CD4-positive, CD25-positive, alpha-beta regulatory T cell (primary cell): ENCODE results near the gene AURKAIP1. TPM values are rescaled to one million over a fixed set of nuclear protein-coding genes. Genes with fewer than 3 reads are reported as not detected.
"Not testable (repeated sequence)": the region's sequence is repeated elsewhere in the genome, so short reads cannot be mapped to it uniquely, and the experiment has no call there.

Experiments used
- ATAC-seq, 2 donors: fragments of 150-1000 bp; cut with Tn5 transposase; one replicate each; pipeline ENCODE4 v1.10.0; 2021; ENCODE audit warnings: low read depth in 2 of 2, moderate number of reproducible peaks in 2 of 2, moderate library complexity in 1 of 2
- DNase-seq, 3 donors: peaks; one replicate each; pipeline versions ENCODE4 v3.0.0 to v3.0.0-alpha.2; 2012 to 2022; ENCODE audit warnings: mixed read lengths in 1 of 3
- H3K27ac ChIP-seq: one replicate; pipeline ENCODE4 v1.7.0; 2013; ENCODE audit warnings: mild to moderate bottlenecking, low read length; ENCODE audit not compliant: insufficient read depth, poor library complexity, severe bottlenecking
- H3K27me3 ChIP-seq: one replicate; pipeline ENCODE4 v1.7.0; 2013; ENCODE audit warnings: low read length; ENCODE audit not compliant: control insufficient read depth, insufficient read depth
- H3K36me3 ChIP-seq: one replicate; pipeline ENCODE4 v1.7.0; 2013; ENCODE audit warnings: mild to moderate bottlenecking, low read length, moderate library complexity; ENCODE audit not compliant: control insufficient read depth, insufficient read depth
- H3K4me1 ChIP-seq: 2 replicates; pipeline ENCODE4 v1.7.0; 2013; ENCODE audit warnings: mild to moderate bottlenecking, low read length; ENCODE audit not compliant: insufficient read depth, control insufficient read depth, poor library complexity, severe bottlenecking
- H3K4me3 ChIP-seq: one replicate; pipeline ENCODE4 v1.7.0; 2013; ENCODE audit warnings: low read depth, mild to moderate bottlenecking, low read length, moderate library complexity
- H3K9me3 ChIP-seq, 2 experiments: 1 replicate in 1 of 2; 2 replicates in 1 of 2; pipeline ENCODE4 v1.7.0; 2013; ENCODE audit warnings: low read length in 2 of 2, mild to moderate bottlenecking in 1 of 2, moderate library complexity in 1 of 2; ENCODE audit not compliant: control insufficient read depth in 2 of 2
- H3K27ac Mint-ChIP-seq, 3 donors: one replicate each; pipeline ENCODE4 v1.8.0; 2020 to 2022; ENCODE audit warnings: mild to moderate bottlenecking in 3 of 3, mixed read lengths in 3 of 3, moderate library complexity in 2 of 3
- H3K27me3 Mint-ChIP-seq: one replicate; pipeline ENCODE4 v1.8.0; 2022; ENCODE audit warnings: mild to moderate bottlenecking, mixed read lengths
- H3K36me3 Mint-ChIP-seq: one replicate; pipeline ENCODE4 v1.8.0; 2020; ENCODE audit warnings: mixed read lengths
- H3K4me1 Mint-ChIP-seq, 4 donors: one replicate each; pipeline ENCODE4 v1.8.0; 2020 to 2022; ENCODE audit warnings: mixed read lengths in 4 of 4, mild to moderate bottlenecking in 1 of 4
- H3K4me3 Mint-ChIP-seq, 4 donors: one replicate each; pipeline ENCODE4 v1.8.0; 2020 to 2022; ENCODE audit warnings: mild to moderate bottlenecking in 4 of 4, mixed read lengths in 4 of 4, moderate library complexity in 3 of 4
- H3K9me3 Mint-ChIP-seq, 7 donors: one replicate each; pipeline ENCODE4 v1.8.0; 2020 to 2022; ENCODE audit warnings: mixed read lengths in 7 of 7, mild to moderate bottlenecking in 3 of 7, moderate library complexity in 2 of 7
- polyA plus RNA-seq, 4 donors: library from polyadenylated mRNA; unstranded; fragments of 300-500 nt; fragmentation: Illumina TruSeq; gene quantifications; one replicate each; pipeline ENCODE4 v1.2.3, GENCODE V29; 2021
- total RNA-seq: library from RNA; stranded (reverse); gene quantifications from one replicate; pipeline ENCODE4 v1.2.3, GENCODE V29; 2022

AURKAIP1 gene
- total and polyA plus RNA-seq, 5 donors from 2014 or later, result 76.0 to 190 (median 153) TPM

DNA sequence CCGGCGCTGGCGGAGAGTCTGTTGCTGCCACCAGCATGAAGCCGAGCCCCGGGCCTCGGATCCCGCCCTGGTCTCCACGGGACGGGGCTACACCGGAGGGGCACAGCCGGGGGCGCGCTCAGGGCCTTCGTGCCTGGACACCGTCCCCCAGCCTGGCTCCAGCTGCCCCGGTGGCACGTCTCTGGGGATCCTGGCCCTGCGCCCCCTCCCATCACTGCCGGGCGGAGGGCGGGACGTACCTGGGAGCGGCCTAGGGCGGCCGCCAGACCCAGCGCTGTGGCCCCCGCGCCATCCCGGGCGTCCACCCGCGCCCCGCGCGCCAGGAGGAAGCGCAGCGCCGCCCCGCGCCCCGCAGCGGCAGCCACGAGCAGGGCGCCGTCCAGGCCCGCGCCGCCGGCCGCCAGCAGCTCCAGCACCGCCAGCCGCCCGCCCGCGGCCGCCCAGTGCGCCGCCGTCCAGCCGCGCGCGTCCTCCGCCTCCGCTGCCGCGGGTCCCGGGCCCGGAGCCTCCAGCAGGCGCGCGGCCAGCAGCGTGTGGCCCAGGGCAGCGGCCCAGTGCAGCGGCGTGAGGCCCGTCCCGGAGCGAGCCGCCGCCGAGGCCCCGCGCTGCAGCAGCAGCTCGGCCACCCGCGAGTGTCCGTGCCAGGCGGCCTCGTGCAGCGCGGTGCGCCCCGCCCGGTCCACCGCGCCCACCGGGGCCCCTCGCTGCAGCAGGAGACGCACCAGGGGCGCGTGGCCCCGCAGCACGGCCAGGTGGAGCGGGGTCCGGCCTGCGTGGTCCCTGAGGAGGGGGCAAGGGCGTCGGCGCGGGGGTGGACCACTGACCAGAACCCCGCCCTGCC is 45.0 kb upstream of the AURKAIP1 start:
- H3K9me3 Mint-ChIP-seq, result peaks cover 0 to 4% (median 0%) of the 10 kb centered on the region in 7 donors
- no peaks in the 10 kb centered on the region for H3K9me3 ChIP-seq
- H3K4me3 Mint-ChIP-seq, result no peak overlapping the region
- peaks cover 26% of the 10 kb centered on the region for H3K27me3 Mint-ChIP-seq
- H3K27ac Mint-ChIP-seq, result no peak overlapping the region
- no peak overlapping the region for H3K4me3 ChIP-seq
- ATAC-seq, result peak in 1 of 2 donors; percentile 24
- no peaks in the 10 kb centered on the region for H3K4me1 ChIP-seq
- no peaks in the 10 kb centered on the region for H3K27me3 ChIP-seq
- H3K36me3 ChIP-seq, result no peaks in the 10 kb centered on the region
- no peak for DNase-seq
- no peaks in the 10 kb centered on the region for H3K36me3 Mint-ChIP-seq
- peaks cover 0 to 5% (median 0%) of the 10 kb centered on the region in 4 donors for H3K4me1 Mint-ChIP-seq
- no peak overlapping the region for H3K27ac ChIP-seq

DNA sequence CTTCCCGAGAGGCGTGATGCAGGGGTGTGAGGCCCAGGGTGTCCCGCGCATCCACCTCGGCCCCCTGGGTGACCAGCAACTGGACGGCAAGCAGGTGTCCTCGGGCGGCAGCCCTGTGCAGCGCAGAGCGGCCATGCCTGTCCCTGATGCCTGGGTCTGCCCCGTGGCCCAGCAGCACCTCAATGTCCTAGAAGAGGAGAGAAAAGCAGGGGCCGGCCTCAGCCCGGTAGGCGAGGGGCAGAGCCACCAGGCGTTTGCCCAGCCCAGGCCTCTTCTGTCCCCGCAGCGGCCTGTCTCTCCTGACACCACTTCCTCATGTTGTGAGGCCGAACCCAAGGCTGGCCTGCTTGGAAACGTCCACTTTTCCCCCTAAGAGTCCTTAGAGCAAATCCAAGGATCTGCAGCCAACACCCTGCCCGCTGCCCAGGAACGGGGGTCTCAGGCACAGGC is 44.4 kb upstream of the AURKAIP1 start:
- no peak overlapping the region for H3K4me3 Mint-ChIP-seq
- H3K36me3 Mint-ChIP-seq, result no peaks in the 10 kb centered on the region
- DNase-seq, result no peak

DNA sequence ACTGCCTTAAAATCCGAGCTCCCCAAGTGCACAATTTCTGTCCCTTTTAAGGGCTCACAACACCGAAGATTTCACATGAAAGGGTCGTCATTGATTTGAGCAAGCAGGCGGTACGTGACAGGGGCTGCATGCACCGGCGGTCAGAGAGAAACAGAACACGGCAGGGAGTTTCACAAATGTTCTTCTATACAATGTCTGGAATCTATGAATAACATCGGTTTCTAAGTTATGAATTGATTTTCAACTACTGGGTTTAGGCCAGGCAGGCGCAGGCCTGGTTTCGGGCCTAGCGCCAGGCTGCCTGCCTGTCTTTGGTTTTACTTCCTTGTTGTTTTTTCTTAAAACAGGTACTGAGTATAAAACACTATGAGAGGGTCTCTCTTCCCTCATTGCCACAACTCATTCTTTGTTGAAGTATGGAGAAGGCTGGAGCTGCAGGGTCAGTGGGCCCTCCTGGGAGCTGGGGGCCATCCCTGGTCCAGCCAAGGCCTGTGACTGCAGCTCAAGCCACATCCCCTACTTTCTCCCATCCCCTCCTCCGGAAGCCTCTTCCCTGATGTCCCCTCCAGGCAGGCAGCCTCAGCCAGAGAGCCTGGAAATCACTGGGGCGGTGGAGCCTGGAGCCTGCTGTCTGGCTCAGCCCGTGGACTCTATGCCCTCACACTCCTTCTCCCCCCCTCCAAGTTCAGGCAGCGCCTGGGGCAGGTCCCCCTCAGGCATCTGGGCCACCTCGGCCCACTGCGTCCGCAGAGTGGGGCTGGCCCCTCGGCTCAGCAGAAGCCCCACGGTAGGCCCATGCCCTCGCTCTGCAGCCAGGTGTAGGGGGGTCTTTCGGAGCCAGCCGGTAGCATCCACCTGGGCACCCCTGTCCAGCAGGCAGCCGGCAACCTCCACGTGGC is 43.7 kb upstream of the AURKAIP1 start:
- Mint-ChIP-seq H3K27ac (peak overlapping the region in 1 of 3 donors; percentile 20), H3K4me1 (peaks cover 0 to 2% (median 0%) of the 10 kb centered on the region in 4 donors), H3K4me3 (no peak overlapping the region), H3K27me3 (peaks cover 23% of the 10 kb centered on the region), H3K36me3 (no peaks in the 10 kb centered on the region), H3K9me3 (peaks cover 0 to 4% (median 0%) of the 10 kb centered on the region in 7 donors)
- Histone ChIP-seq H3K27ac (no peak overlapping the region), H3K4me3 (no peak overlapping the region), H3K36me3 (no peaks in the 10 kb centered on the region), H3K27me3 (no peaks in the 10 kb centered on the region), H3K4me1 (no peaks in the 10 kb centered on the region), H3K9me3 (no peaks in the 10 kb centered on the region)
- no peak for ATAC-seq
- DNase-seq, result no peak

More for the DNA sequence above, 44.4 kb upstream of the AURKAIP1 start:
- H3K4me1 Mint-ChIP-seq, result peaks cover 0 to 2% (median 0%) of the 10 kb centered on the region in 4 donors
- H3K27me3 Mint-ChIP-seq, result peaks cover 23% of the 10 kb centered on the region
- Histone ChIP-seq H3K4me3 (no peak overlapping the region), H3K9me3 (no peaks in the 10 kb centered on the region), H3K27me3 (no peaks in the 10 kb centered on the region), H3K4me1 (no peaks in the 10 kb centered on the region), H3K36me3 (no peaks in the 10 kb centered on the region), H3K27ac (no peak overlapping the region)
- H3K9me3 Mint-ChIP-seq, result peaks cover 0 to 4% (median 0%) of the 10 kb centered on the region in 7 donors
- ATAC-seq, result no peak
- no peak overlapping the region for H3K27ac Mint-ChIP-seq

DNA sequence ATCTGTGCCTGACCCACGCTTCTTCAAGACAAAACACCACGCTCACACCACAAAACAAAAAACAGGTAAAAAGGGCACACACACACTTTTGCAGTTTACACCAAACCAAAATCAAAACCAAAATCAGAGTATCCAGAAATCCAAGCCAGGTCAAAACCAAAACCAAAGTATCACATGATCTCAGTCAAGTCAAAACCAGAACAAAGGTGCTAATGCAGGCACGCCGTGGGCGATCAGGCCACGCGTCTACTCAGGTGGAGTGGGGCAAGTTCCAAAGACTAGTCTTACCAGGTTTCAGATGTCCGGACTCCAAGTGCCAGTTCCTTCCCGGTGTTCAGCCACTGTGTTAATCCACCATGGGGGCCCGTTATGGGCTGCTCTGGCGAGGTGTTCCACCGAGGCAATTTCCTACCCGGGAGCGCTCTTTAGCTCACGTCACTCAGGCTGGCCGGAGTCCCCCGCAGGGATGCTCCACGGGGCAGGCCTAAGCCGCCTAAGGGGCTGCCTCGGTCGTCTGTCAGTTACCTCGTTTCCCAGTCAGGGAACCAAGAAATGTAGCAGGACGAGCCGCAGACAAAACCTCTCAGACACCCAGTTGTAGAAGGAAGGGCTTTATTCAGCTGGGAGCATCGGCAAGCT is 42.9 kb upstream of the AURKAIP1 start:
- not testable (repeated sequence) for H3K4me1 ChIP-seq, H3K4me3 ChIP-seq, H3K9me3 ChIP-seq, ATAC-seq, DNase-seq, H3K4me3 Mint-ChIP-seq, H3K27me3 ChIP-seq, H3K36me3 Mint-ChIP-seq, H3K9me3 Mint-ChIP-seq, H3K27ac ChIP-seq, H3K4me1 Mint-ChIP-seq, H3K36me3 ChIP-seq
- H3K27me3 Mint-ChIP-seq, result peaks cover 21% of the 10 kb centered on the region
- peak overlapping the region in 1 of 3 donors; percentile 20 for H3K27ac Mint-ChIP-seq

DNA sequence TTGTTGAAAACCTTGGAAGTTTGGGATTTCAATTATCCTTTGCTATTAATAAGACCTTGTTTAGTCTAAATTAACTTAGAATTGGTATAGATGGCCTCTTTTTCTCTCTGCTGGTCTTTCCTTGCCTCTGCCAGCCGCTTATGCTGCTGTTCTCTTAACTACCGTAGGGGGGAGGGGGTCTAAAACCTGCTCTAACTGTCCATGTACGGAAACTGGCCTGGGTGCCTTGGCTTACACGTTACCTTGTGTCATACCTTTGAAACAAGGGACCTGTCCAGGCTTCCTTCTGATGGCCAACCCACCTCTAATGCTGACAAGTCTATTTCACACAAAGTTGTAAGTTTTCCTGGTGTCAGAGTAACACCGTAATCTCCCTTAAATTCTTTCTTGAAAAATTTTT is 42.4 kb upstream of the AURKAIP1 start:
- not testable (repeated sequence) for H3K4me1 Mint-ChIP-seq, H3K27ac Mint-ChIP-seq, H3K27ac ChIP-seq, H3K4me1 ChIP-seq, DNase-seq, H3K36me3 Mint-ChIP-seq, ATAC-seq, H3K9me3 ChIP-seq, H3K36me3 ChIP-seq, H3K9me3 Mint-ChIP-seq, H3K4me3 Mint-ChIP-seq, H3K27me3 ChIP-seq, H3K4me3 ChIP-seq
- H3K27me3 Mint-ChIP-seq, result peaks cover 15% of the 10 kb centered on the region

DNA sequence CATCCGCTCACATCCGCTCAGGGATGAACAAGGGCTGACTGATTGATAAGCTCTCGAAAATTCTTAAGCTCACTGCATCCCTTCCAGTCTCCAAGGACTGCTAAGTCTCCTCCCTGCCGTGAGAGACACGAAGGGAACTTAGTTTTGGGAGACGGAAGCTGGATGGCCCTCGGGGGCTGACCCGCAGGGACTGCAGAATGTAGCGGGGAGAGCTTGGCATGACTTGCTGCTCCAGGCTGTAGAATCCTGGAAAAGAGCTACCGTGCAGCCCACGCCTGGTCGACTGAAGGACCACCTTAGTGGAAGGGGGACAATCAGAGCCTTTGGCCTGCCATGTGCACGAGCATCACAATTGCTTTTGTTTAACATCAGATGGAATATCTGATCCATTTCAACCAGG is 40.7 kb upstream of the AURKAIP1 start:
- DNase-seq, result no peak
- Histone ChIP-seq H3K4me1 (no peaks in the 10 kb centered on the region), H3K27ac (no peak overlapping the region), H3K27me3 (no peaks in the 10 kb centered on the region), H3K4me3 (no peak overlapping the region), H3K36me3 (no peaks in the 10 kb centered on the region), H3K9me3 (no peaks in the 10 kb centered on the region)
- ATAC-seq, result no peak
- Mint-ChIP-seq H3K4me1 (peaks cover 0 to 5% (median under 1%) of the 10 kb centered on the region in 4 donors), H3K4me3 (no peak overlapping the region), H3K27ac (no peak overlapping the region), H3K9me3 (peaks cover 0 to 4% (median 0%) of the 10 kb centered on the region in 7 donors), H3K27me3 (peaks cover 10% of the 10 kb centered on the region), H3K36me3 (no peaks in the 10 kb centered on the region)

DNA sequence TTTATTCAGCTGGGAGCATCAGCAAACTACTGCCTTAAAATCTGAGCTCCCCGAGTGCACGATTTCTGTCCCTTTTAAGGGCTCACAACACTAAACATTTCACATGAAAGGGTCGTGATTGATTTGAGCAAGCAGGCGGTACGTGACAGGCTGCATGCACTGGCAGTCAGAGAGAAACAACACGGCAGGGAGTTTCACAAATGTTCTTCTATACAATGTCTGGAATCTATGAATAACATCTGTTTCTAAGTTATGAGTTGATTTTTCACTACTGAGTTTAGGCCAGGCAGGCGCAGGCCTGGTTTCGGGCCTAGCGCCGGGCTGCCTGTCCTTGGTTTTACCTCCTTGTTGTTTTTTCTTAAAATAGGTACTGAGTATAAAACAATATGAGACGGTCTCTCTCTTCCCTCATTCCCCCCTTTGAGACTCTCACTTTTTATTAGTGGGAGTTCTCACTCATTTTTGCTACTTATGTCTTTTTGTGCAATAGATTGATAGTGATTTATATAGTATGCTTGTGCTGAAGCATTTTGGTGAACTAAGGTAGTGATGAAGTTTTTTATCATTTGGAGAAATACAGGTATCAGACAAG is 37.4 kb upstream of the AURKAIP1 start:
- H3K27ac ChIP-seq, result not testable (repeated sequence)

More for the DNA sequence above, 37.4 kb upstream of the AURKAIP1 start:
- H3K4me1 ChIP-seq, DNase-seq, H3K27ac Mint-ChIP-seq, H3K9me3 ChIP-seq, H3K9me3 Mint-ChIP-seq, ATAC-seq, H3K27me3 ChIP-seq, H3K27me3 Mint-ChIP-seq, H3K4me3 ChIP-seq, H3K36me3 ChIP-seq, H3K36me3 Mint-ChIP-seq: not testable (repeated sequence)
- H3K4me1 Mint-ChIP-seq, result peaks cover 0 to 25% (median 5%) of the 10 kb centered on the region in 4 donors
- H3K4me3 Mint-ChIP-seq, result peak overlapping the region in 1 of 4 donors; percentile 18
